Activated CD4-positive, alpha-beta T cell treated with anti-CD3 and anti-CD28 coated beads for 36 hours (primary cell): ENCODE measurements around the gene ZNF331. TPM values are rescaled to one million over a fixed set of nuclear protein-coding genes. Genes with fewer than 3 reads are reported as not detected.
"Not testable (repeated sequence)": the region's sequence is repeated elsewhere in the genome, so short reads cannot be mapped to it uniquely, and the experiment has no call there.

Experiments used
- ATAC-seq: fragments of 200-7000 bp; cut with Tn5 transposase; one replicate; pipeline ENCODE4 v1.10.0; 2021; ENCODE audit warnings: mild to moderate bottlenecking, moderate library complexity
- CTCF ChIA-PET: fragments of 350-600 bp; sonication (Branson Sonifier 250); formaldehyde crosslinking; loops from one replicate; lab custom pipeline; 2021; ENCODE audit warnings: antibody characterized with exemption; lab: Charles Lee
- POLR2A ChIA-PET: fragments of 350-600 bp; sonication (Branson Sonifier 250); formaldehyde crosslinking; loops from one replicate; lab custom pipeline; 2021; ENCODE audit warnings: antibody characterized with exemption, inconsistent platforms; lab: Charles Lee
- DNase-seq: peaks from one replicate; pipeline ENCODE4 v3.0.0-alpha.2; 2020
- H3K27ac Mint-ChIP-seq: one replicate; pipeline ENCODE4 v1.8.0; 2021; ENCODE audit warnings: mixed read lengths
- H3K27me3 Mint-ChIP-seq: one replicate; pipeline ENCODE4 v1.8.0; 2021; ENCODE audit warnings: mixed read lengths
- H3K36me3 Mint-ChIP-seq: one replicate; pipeline ENCODE4 v1.8.0; 2021; ENCODE audit warnings: low read depth, mixed read lengths
- H3K4me1 Mint-ChIP-seq: one replicate; pipeline ENCODE4 v1.8.0; 2021; ENCODE audit warnings: mixed read lengths
- H3K4me3 Mint-ChIP-seq: one replicate; pipeline ENCODE4 v1.8.0; 2021; ENCODE audit warnings: mild to moderate bottlenecking, moderate library complexity, mixed read lengths
- H3K9me3 Mint-ChIP-seq: one replicate; pipeline ENCODE4 v1.8.0; 2021; ENCODE audit warnings: low read depth, mixed read lengths
- intact Hi-C, 2 experiments: fragments of 100-400 bp; cut with DNase I in 1 of 2; cut with micrococcal nuclease in 1 of 2; formaldehyde crosslinking; loops; one replicate each; pipeline versions ENCODE4 v1.14.2 to v1.15.1; 2022 to 2024; cut with DNase I, micrococcal nuclease
- total RNA-seq, 2 experiments: library from RNA; stranded (reverse); gene quantifications; one replicate each; pipeline ENCODE4 v1.2.3, GENCODE V29; 2021

Gene ZNF331
- total RNA-seq, 2 experiments from 2014 or later = 24.3 to 29.7 TPM

DNA sequence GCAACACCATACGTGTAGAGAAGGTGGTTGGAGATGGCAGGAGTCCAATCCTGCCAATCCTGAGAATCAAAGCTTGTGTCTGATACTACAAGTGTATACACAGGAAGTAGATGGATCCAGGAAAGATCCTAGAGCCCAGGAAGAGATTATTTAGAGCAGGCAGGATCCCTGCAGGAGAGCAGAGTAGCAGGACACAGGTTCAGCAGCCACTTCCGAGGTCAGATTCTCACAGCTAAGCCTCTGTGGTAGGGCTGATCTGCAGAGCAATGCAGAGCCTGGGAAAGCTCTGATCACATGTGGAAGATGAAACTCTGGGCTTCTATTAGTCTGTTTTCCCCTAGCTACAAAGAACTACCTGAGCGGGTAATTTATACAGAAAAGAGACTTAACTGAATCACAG is 28.5 kb upstream of the ZNF331 start:
- no peak for ATAC-seq
- H3K4me3 Mint-ChIP-seq = no peak overlapping the region
- POLR2A ChIA-PET = interaction anchor here (1.2 kb wide), 1 partner anchor 11 kb away, joined by 5 read pairs; no protein-coding TSS in a partner anchor

DNA sequence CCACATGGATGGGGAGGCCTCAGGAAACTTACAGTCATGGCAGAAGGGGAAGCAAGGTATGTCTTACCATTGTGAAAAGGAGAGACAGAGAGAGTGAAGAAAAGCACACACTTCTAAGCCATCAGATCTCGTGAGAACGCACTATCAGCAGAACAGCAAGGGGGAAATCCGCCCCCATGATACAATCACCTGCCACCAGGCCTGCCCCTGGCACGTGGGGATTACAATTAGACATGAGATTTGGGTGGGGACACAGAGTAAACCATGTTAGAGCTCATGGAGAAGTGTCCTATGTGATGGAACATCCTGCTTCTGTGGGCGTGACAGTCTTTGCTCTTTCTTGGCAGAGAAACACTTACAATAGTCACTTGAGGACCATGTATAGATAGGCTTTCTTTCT is 28.1 kb upstream of the ZNF331 start:
- no peaks in the 10 kb centered on the region for H3K4me1 Mint-ChIP-seq
- POLR2A ChIA-PET = interaction anchor here (1.2 kb wide), 1 partner anchor 11 kb away, joined by 5 read pairs; no protein-coding TSS in a partner anchor

More for the DNA sequence above, 28.5 kb upstream of the ZNF331 start:
- no peaks in the 10 kb centered on the region for H3K4me1 Mint-ChIP-seq
- H3K36me3 Mint-ChIP-seq = peaks cover 1% of the 10 kb centered on the region
- no peak for DNase-seq
- intact Hi-C loops = no loop called here
- H3K27ac Mint-ChIP-seq = no peak overlapping the region
- H3K9me3 Mint-ChIP-seq = no peaks in the 10 kb centered on the region
- peaks cover 16% of the 10 kb centered on the region for H3K27me3 Mint-ChIP-seq
- CTCF ChIA-PET = no interaction called here

GRCh38 chr19:53511357-53511756 is 26.6 kb upstream of the ZNF331 start:
- H3K27ac Mint-ChIP-seq = no peak overlapping the region
- H3K9me3 Mint-ChIP-seq = no peaks in the 10 kb centered on the region
- no peak overlapping the region for H3K4me3 Mint-ChIP-seq
- no peaks in the 10 kb centered on the region for H3K4me1 Mint-ChIP-seq
- DNase-seq = no peak
- H3K27me3 Mint-ChIP-seq = peaks cover 9% of the 10 kb centered on the region
- intact Hi-C loops = no loop called here
- no peak for ATAC-seq
- peaks cover under 1% of the 10 kb centered on the region for H3K36me3 Mint-ChIP-seq
- ChIA-PET POLR2A (no interaction called here), CTCF (no interaction called here)

More for the DNA sequence above, 28.1 kb upstream of the ZNF331 start:
- Mint-ChIP-seq H3K27me3 (peaks cover 12% of the 10 kb centered on the region), H3K4me3 (no peak overlapping the region), H3K36me3 (peaks cover 1% of the 10 kb centered on the region), H3K27ac (no peak overlapping the region), H3K9me3 (no peaks in the 10 kb centered on the region)
- ATAC-seq (no peak), DNase-seq (no peak)
- intact Hi-C loops = no loop called here
- CTCF ChIA-PET = no interaction called here

GRCh38 chr19:53511933-53512374 is 26.0 kb upstream of the ZNF331 start:
- intact Hi-C loops = loop anchor here (1.0 kb wide), 2 partner anchors 87 to 317 kb away; no protein-coding TSS in a partner anchor
- Mint-ChIP-seq H3K9me3 (no peaks in the 10 kb centered on the region), H3K27ac (no peak overlapping the region), H3K36me3 (no peaks in the 10 kb centered on the region), H3K4me3 (no peak overlapping the region), H3K4me1 (no peaks in the 10 kb centered on the region), H3K27me3 (peaks cover 5% of the 10 kb centered on the region)
- POLR2A ChIA-PET = no interaction called here
- ATAC-seq (peak; percentile 84), DNase-seq (peak; percentile 71)
- CTCF ChIA-PET = no interaction called here

DNA sequence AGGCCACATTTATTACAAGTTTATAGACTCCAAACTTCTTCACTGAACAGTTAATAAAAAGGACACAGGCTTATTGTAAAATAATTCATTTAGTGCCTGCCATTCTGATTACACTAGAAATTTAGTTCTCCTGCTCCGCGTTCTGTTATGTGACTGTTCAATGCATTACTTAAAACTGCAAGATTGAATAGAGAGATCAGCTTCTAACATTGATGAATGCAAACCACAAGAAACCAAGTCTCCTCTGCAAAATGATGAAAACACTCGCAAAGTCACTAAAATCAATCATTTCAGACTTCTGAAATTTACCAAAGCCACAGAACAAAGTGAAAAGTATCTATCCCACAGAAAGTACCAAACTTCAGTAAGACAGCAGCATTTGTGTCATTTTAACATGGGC is 22.9 kb upstream of the ZNF331 start:
- CTCF ChIA-PET, intact Hi-C loops, H3K4me3 Mint-ChIP-seq, H3K27me3 Mint-ChIP-seq, H3K4me1 Mint-ChIP-seq, H3K27ac Mint-ChIP-seq, H3K36me3 Mint-ChIP-seq, H3K9me3 Mint-ChIP-seq, DNase-seq, POLR2A ChIA-PET, ATAC-seq: not testable (repeated sequence)

DNA sequence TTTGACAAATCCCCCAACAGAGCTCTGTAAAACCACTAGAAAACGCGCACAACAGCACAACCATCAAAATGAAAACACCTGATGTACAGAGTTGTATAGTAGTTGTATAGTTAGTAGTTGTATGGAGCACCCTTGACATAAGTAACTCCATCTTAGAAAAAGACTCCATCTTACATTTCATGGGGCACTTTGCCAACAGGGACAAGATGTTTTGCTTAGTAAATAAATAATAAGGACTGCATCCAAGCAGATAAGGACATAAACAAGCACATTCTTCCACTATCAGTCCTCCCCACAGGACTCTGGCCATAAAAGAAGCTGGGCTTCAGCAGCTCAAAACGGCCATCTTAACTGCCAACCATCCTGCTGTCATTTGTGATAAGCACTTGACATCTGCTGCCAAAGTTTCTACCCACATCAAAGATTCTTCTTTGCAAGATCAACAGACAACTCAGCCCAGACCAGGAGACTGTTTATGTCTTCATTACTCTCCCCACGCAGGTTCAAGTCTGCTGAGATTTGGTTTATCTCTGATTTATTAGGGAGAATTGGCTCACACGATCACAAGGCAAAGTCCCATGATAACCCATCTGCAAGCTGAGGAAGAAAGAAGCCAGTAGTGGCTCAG is 20.7 kb upstream of the ZNF331 start:
- no peaks in the 10 kb centered on the region for H3K27me3 Mint-ChIP-seq
- ATAC-seq = no peak
- no peak for DNase-seq
- intact Hi-C loops = no loop called here
- H3K4me3 Mint-ChIP-seq = no peak overlapping the region
- CTCF ChIA-PET = no interaction called here
- H3K36me3 Mint-ChIP-seq = peaks cover 12% of the 10 kb centered on the region
- H3K9me3 Mint-ChIP-seq = peaks cover 10% of the 10 kb centered on the region
- POLR2A ChIA-PET = no interaction called here
- peaks cover 13% of the 10 kb centered on the region for H3K4me1 Mint-ChIP-seq
- no peak overlapping the region for H3K27ac Mint-ChIP-seq

DNA sequence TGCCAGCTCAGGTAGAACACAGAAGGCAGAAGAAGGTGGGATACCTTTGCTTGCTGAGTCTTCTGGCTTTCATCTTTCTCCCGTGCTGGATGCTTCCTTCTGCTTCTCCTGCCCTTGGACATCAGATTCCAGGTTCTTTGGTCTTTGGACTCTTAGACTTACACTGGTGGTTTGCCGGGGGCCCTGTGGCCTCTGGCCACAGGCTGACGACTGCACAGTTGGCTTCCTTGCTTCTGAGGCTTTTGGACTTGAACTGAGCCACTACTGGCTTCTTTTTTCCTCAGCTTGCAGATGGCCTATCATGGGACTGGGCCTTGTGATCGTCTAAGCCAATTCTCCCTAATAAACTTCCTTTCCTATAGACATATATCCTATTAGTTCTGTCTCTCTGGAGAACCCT is 19.8 kb upstream of the ZNF331 start:
- DNase-seq (no peak), ATAC-seq (no peak)
- Mint-ChIP-seq H3K36me3 (peaks cover 16% of the 10 kb centered on the region), H3K27me3 (no peaks in the 10 kb centered on the region), H3K4me1 (peaks cover 15% of the 10 kb centered on the region), H3K4me3 (no peak overlapping the region), H3K9me3 (peaks cover 10% of the 10 kb centered on the region), H3K27ac (no peak overlapping the region)
- intact Hi-C loops = no loop called here
- ChIA-PET POLR2A (no interaction called here), CTCF (no interaction called here)

DNA sequence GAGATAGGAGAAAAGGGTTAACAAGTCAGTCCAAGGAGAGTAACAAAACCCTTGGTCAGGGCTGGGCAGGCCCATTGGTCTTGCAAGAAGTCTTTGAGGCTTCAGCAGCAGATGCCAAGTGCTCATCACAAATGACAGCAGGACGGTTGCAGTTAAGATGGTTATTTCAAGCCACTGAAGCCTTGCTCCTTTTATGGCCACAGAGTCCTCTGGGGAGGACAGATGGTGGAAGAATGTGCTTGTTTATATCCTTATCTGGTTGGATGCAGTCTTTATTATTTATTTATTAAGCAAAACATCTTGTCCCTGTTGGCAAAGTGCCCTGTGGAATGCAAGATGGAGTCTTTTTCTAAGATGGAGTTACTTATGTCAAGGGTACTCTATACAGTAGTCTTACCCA is 19.2 kb upstream of the ZNF331 start:
- intact Hi-C loops = loop anchor here in 1 of 2 experiments (1.0 kb wide), 1 partner anchor 264 kb away; the partner anchor contains the start of gene ZNF677
- Mint-ChIP-seq H3K9me3 (peaks cover 10% of the 10 kb centered on the region), H3K27ac (no peak overlapping the region), H3K4me3 (no peak overlapping the region), H3K27me3 (no peaks in the 10 kb centered on the region), H3K36me3 (peaks cover 22% of the 10 kb centered on the region), H3K4me1 (peaks cover 15% of the 10 kb centered on the region)
- no peak for DNase-seq
- ATAC-seq = no peak
- ChIA-PET CTCF (no interaction called here), POLR2A (no interaction called here)

DNA sequence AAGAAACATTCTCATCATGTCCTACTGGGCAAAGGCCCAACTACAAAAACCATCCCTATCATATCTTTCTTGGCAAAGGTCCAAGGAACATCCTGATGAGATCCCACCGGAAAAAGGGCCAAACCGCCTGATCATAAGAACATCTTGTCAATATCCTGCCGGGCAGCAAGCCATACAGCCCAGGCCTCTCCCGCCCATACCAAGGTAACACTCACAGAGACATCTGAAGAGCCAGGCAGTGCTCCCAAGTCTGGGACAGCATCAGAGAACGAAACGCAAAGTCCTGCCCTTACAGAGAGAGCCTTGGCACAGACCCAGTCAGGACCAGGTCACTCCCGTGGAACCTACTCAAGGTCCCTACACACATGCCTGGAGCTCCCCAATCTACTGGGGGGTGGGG is 18.5 kb upstream of the ZNF331 start:
- ChIA-PET CTCF (no interaction called here), POLR2A (no interaction called here)
- H3K4me3 Mint-ChIP-seq = no peak overlapping the region
- H3K9me3 Mint-ChIP-seq = peaks cover 10% of the 10 kb centered on the region
- peak overlapping the region; percentile 68 for H3K27ac Mint-ChIP-seq
- peaks cover 28% of the 10 kb centered on the region for H3K36me3 Mint-ChIP-seq
- DNase-seq (no peak), ATAC-seq (no peak)
- intact Hi-C loops = loop anchor here in 1 of 2 experiments (1.0 kb wide), 1 partner anchor 265 kb away; the partner anchor contains the start of gene ZNF677
- H3K4me1 Mint-ChIP-seq = peaks cover 15% of the 10 kb centered on the region
- H3K27me3 Mint-ChIP-seq = no peaks in the 10 kb centered on the region

DNA sequence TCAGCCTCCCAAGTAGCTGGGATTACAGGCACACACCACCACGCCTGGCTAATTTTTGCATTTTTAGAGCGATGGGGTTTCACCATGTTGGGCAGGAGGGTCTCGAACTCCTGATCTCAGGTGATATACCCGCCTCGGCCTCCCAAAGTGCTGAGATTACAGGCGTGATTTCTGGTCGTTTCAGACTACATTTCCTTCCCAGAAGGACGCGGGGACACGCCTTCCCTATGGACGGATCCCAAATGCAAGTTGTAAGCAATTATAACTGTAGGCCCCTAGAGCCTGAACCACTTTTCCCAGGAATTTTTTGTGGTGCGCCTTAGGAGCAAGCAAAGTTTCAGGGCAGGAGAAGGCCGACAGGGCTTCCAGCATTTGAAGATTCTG is 17.8 kb upstream of the ZNF331 start:
- ChIA-PET CTCF (interaction anchor here (1.1 kb wide), 1 partner anchor 16 kb away, joined by 3 read pairs; no protein-coding TSS in a partner anchor), POLR2A (interaction anchor here (0.6 to 1.2 kb wide), 3 partner anchors 16 to 83 kb away, joined by 5 to 6 read pairs (median 5); no protein-coding TSS in a partner anchor)
- DNase-seq = no peak
- Mint-ChIP-seq H3K27me3 (no peaks in the 10 kb centered on the region), H3K27ac (peak overlapping the region; percentile 89), H3K36me3 (peaks cover 33% of the 10 kb centered on the region), H3K9me3 (peaks cover 10% of the 10 kb centered on the region), H3K4me1 (peaks cover 15% of the 10 kb centered on the region), H3K4me3 (peak overlapping the region; percentile 100)
- intact Hi-C loops = loop anchor here (1.0 to 5.0 kb wide), 10 partner anchors 17 to 578 kb away; partner anchors contain the start of genes ZNF813 (in 2 of the 2), ZNF160 (in 1 of the 2), ZNF761 (in 1 of the 2) and ZNF765 (in 1 of the 2)
- ATAC-seq = no peak

- ChIA-PET CTCF (interaction anchor here (0.7 to 1.1 kb wide), 2 partner anchors 16 to 210 kb away, joined by 3 read pairs; no protein-coding TSS in a partner anchor), POLR2A (interaction anchor here (0.6 to 1.2 kb wide), 5 partner anchors 11 to 827 kb away, joined by 5 to 6 read pairs (median 5); no protein-coding TSS in a partner anchor)
- ATAC-seq (peak; percentile 99), DNase-seq (peak; percentile 93)
- no peaks in the 10 kb centered on the region for H3K27me3 Mint-ChIP-seq
- H3K9me3 Mint-ChIP-seq = peaks cover 13% of the 10 kb centered on the region
- peaks cover 39% of the 10 kb centered on the region for H3K36me3 Mint-ChIP-seq
- H3K27ac Mint-ChIP-seq = peak overlapping the region; percentile 89
- H3K4me1 Mint-ChIP-seq = peaks cover 15% of the 10 kb centered on the region
- intact Hi-C loops = loop anchor here (1.0 to 5.0 kb wide), 10 partner anchors 17 to 578 kb away; partner anchors contain the start of genes ZNF813 (in 2 of the 2), ZNF160 (in 1 of the 2), ZNF761 (in 1 of the 2) and ZNF765 (in 1 of the 2)
- H3K4me3 Mint-ChIP-seq = peak overlapping the region; percentile 100
Measured at GRCh38 chr19:53520547-53521372, 17.2 kb upstream of the ZNF331 start.
